Choroid plexus epithelial cell (primary cell): ENCODE measurements around the gene TNFRSF21.

Experiments used
- DNase-seq: peaks from one replicate; pipeline ENCODE4 v3.0.0-alpha.2; 2010; ENCODE audit warnings: low read depth
- H3K4me3 ChIP-seq: 2 replicates; pipeline ENCODE4 v1.5.1; 2011; ENCODE audit warnings: low read depth, mild to moderate bottlenecking, control low read depth, low read length, moderate library complexity
- CTCF ChIP-seq: conservative IDR thresholded peaks from 2 replicates; pipeline ENCODE4 v1.5.1; 2011; ENCODE audit warnings: low read depth, mild to moderate bottlenecking, control low read depth, inconsistent platforms, low read length, moderate library complexity

Gene TNFRSF21

GRCh38 chr6:47197682-47198640 is 111.7 kb downstream of the TNFRSF21 start:
- no peak for DNase-seq
- no peak overlapping the region for H3K4me3 ChIP-seq
- no peak for TF ChIP-seq CTCF

GRCh38 chr6:47196113-47196512 is 113.6 kb downstream of the TNFRSF21 start:
- DNase-seq: no peak
- no peak overlapping the region for H3K4me3 ChIP-seq
- no peak for TF ChIP-seq CTCF

GRCh38 chr6:47195011-47195650 is 114.6 kb downstream of the TNFRSF21 start:
- DNase-seq: peak; percentile 66
- TF ChIP-seq CTCF: no peak
- no peak overlapping the region for H3K4me3 ChIP-seq

- peak; percentile 81 for DNase-seq
- H3K4me3 ChIP-seq: no peak overlapping the region
- TF ChIP-seq CTCF: no peak
Observed at GRCh38 chr6:47188588-47189021, 121.1 kb downstream of the TNFRSF21 start.

- no peak overlapping the region for H3K4me3 ChIP-seq
- no peak for TF ChIP-seq CTCF
- DNase-seq: peak; percentile 47
Observed at GRCh38 chr6:47187893-47188587, 121.7 kb downstream of the TNFRSF21 start.

GRCh38 chr6:47187113-47187512 is 122.6 kb downstream of the TNFRSF21 start:
- no peak overlapping the region for H3K4me3 ChIP-seq
- no peak for TF ChIP-seq CTCF
- DNase-seq: no peak
